Testis (tissue), 3 donors: ENCODE measurements around the gene ABO. TPM values are rescaled to one million over a fixed set of nuclear protein-coding genes. Genes with fewer than 3 reads are reported as not detected.
"Not testable (repeated sequence)": the region's sequence is repeated elsewhere in the genome, so short reads cannot be mapped to it uniquely, and the experiment has no call there.

Source experiments
- DNase-seq: peaks from one replicate; pipeline ENCODE4 v3.0.0-alpha.2; 2019
- H3K27ac ChIP-seq, 2 donors: fragments of 200-600 bp; sonication (generic); one replicate each; pipeline ENCODE4 v1.5.1; 2019
- H3K27me3 ChIP-seq: fragments of 200-600 bp; sonication (generic); one replicate; pipeline ENCODE4 v1.5.1; 2019
- H3K36me3 ChIP-seq: fragments of 200-600 bp; sonication (generic); one replicate; pipeline ENCODE4 v1.5.1; 2017; ENCODE audit warnings: low read depth; ENCODE audit errors: missing control alignments
- H3K4me1 ChIP-seq: fragments of 200-600 bp; sonication (generic); one replicate; pipeline ENCODE4 v1.5.1; 2019
- H3K4me3 ChIP-seq, 2 donors: fragments of 200-600 bp; sonication (generic); one replicate each; pipeline ENCODE4 v1.5.1; 2017 to 2019
- H3K9me3 ChIP-seq: fragments of 200-600 bp; sonication (generic); one replicate; pipeline ENCODE4 v1.5.1; 2017
- POLR2A ChIP-seq: fragments of 450-650 bp; IDR thresholded peaks from one replicate; pipeline ENCODE4 v1.6.1; 2017; ENCODE audit warnings: antibody characterized with exemption, mild to moderate bottlenecking, moderate library complexity
- WGBS, 2 donors: methylation state at CpG; one replicate each; pipeline ENCODE4 v1.1.5; 2018; 5-methylcytosine and 5-hydroxymethylcytosine counted together
- intact Hi-C: fragments of 100-400 bp; cut with DNase I; formaldehyde crosslinking; loops from one replicate; pipeline ENCODE4 v1.15.1; 2023; ENCODE audit warnings: low total_unique reads
- polyA plus RNA-seq: library from polyadenylated mRNA; stranded (reverse); fragments of 350-450 nt; fragmentation: Illumina TruSeq; extraction: RNeasy Lipid Tissue Mini Kit (QIAGEN cat#74804); gene quantifications from one replicate; pipeline ENCODE4 v1.2.3, GENCODE V29; 2014; ENCODE audit warnings: low read depth, low replicate concordance; ENCODE audit not compliant: insufficient read depth
- total RNA-seq, 2 donors: library from RNA; depleted of rRNA; stranded (reverse); fragments of >200 nt; gene quantifications; one replicate each; pipeline ENCODE4 v1.2.3, GENCODE V29; 2016
- TF ChIP-seq, protein P1 (sequence below), 3 experiments: fragments of 450-650 bp in 2 of 3; fragments of 200-600 bp in 1 of 3; sonication (generic) in 1 of 3; IDR thresholded peaks; one replicate each; pipeline ENCODE4 v1.5.1; 2016 to 2019; ENCODE audit warnings: antibody characterized with exemption in 3 of 3, mild to moderate bottlenecking in 2 of 3, moderate library complexity in 1 of 3

The ABO gene
- total and polyA plus RNA-seq, 3 donors from 2014 or later: 10.4 to 31.1 (median 25.6) TPM

GRCh38 chr9:133290751-133291302, 15.8 kb upstream of the ABO start:
- no peak for DNase-seq
- H3K36me3 ChIP-seq: no peaks in the 10 kb centered on the region
- H3K9me3 ChIP-seq: no peaks in the 10 kb centered on the region
- no peaks in the 10 kb centered on the region for H3K4me1 ChIP-seq
- no peaks in the 10 kb centered on the region for H3K27me3 ChIP-seq
- intact Hi-C loops: no loop called here
- no peak for TF ChIP-seq POLR2A
- TF ChIP-seq, protein P1, sequence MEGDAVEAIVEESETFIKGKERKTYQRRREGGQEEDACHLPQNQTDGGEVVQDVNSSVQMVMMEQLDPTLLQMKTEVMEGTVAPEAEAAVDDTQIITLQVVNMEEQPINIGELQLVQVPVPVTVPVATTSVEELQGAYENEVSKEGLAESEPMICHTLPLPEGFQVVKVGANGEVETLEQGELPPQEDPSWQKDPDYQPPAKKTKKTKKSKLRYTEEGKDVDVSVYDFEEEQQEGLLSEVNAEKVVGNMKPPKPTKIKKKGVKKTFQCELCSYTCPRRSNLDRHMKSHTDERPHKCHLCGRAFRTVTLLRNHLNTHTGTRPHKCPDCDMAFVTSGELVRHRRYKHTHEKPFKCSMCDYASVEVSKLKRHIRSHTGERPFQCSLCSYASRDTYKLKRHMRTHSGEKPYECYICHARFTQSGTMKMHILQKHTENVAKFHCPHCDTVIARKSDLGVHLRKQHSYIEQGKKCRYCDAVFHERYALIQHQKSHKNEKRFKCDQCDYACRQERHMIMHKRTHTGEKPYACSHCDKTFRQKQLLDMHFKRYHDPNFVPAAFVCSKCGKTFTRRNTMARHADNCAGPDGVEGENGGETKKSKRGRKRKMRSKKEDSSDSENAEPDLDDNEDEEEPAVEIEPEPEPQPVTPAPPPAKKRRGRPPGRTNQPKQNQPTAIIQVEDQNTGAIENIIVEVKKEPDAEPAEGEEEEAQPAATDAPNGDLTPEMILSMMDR (IDR thresholded peaks at IDR 0.05): no peak
- H3K27ac ChIP-seq: no peak overlapping the region
- WGBS, 2 donors: 90 to 100% methylated on average over 2 of the region's 2 CpGs
- H3K4me3 ChIP-seq: no peak overlapping the region

DNA sequence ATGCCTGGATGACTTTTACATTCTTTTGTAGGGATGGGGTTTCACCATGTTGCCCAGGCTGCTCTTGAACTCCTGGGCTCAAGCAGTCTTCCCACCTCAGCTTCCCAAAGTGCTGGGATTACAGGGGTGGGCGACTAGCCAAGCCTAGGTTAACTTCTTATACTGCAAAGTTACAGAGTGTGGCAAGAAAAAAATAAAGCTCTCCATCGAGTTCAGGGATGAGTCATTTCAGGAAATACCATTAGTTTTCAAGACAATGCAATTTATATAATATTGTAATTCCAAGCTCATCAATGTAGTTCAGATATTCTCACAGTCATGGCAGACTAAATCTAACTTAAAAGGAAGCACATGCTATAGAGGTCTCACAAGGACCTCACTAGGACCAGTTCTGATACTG, 11.5 kb upstream of the ABO start:
- WGBS, 2 donors: 48 to 50% methylated on average over 2 of the region's 2 CpGs
- no peak for DNase-seq

GRCh38 chr9:133285252-133285775, 10.3 kb upstream of the ABO start:
- Histone ChIP-seq H3K9me3 (no peaks in the 10 kb centered on the region), H3K36me3 (no peaks in the 10 kb centered on the region), H3K4me3 (no peak overlapping the region), H3K27ac (no peak overlapping the region), H3K4me1 (no peaks in the 10 kb centered on the region), H3K27me3 (no peaks in the 10 kb centered on the region)
- TF ChIP-seq POLR2A: no peak
- TF ChIP-seq, protein P1 (IDR thresholded peaks at IDR 0.05): no peak
- intact Hi-C loops: no loop called here
- DNase-seq: no peak
- 78 to 94% methylated on average over 6 of the region's 6 CpGs for WGBS, 2 donors

More for the DNA sequence above, 11.5 kb upstream of the ABO start:
- no peak for TF ChIP-seq POLR2A
- TF ChIP-seq, protein P1 (IDR thresholded peaks at IDR 0.05): no peak
- no peaks in the 10 kb centered on the region for H3K9me3 ChIP-seq
- no peaks in the 10 kb centered on the region for H3K4me1 ChIP-seq
- no peaks in the 10 kb centered on the region for H3K36me3 ChIP-seq
- no peaks in the 10 kb centered on the region for H3K27me3 ChIP-seq
- no peak overlapping the region for H3K4me3 ChIP-seq
- no peak overlapping the region for H3K27ac ChIP-seq
- intact Hi-C loops: no loop called here

GRCh38 chr9:133284362-133284761, 9.4 kb upstream of the ABO start:
- intact Hi-C loops: no loop called here
- Histone ChIP-seq H3K27me3 (no peaks in the 10 kb centered on the region), H3K36me3 (no peaks in the 10 kb centered on the region), H3K4me1 (no peaks in the 10 kb centered on the region), H3K4me3 (no peak overlapping the region), H3K27ac (no peak overlapping the region), H3K9me3 (no peaks in the 10 kb centered on the region)
- no peak for DNase-seq
- 94% methylated on average over 8 of the region's 8 CpGs for WGBS, 2 donors
- TF ChIP-seq POLR2A: no peak
- TF ChIP-seq, protein P1 (IDR thresholded peaks at IDR 0.05): no peak

DNA sequence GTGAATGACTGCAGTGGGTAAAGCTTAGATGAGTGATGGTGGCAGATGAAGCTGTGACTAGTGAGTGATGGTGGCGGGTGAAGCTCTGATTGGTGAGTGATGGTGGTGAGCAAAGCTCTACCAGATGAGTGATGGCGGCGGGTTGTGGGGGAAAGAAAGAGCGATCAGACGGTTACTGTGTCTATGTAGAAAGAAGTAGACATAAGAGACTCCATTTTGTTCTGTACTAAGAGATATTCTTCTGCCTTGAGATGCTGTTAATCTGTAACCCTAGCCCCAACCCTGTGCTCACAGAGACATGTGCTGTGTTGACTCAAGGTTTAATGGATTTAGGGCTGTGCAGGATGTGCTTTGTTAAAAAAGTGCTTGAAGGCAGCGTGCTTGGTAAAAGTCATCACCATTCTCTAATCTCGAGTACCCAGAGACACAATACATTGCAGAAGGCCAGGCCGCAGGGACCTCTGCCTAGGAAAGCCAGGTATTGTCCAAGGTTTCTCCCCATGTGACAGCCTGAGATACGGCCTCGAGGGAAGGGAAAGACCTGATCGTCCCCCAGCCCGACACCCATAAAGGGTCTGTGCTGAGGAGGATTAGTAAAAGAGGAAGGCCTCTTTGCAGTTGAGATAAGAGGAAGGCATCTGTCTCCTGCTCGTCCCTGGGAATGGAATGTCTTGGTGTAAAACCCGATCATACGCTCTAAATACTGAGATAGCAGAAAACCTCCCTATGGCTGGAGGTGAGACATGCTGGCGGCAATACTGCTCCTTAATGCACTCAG, 8.4 kb upstream of the ABO start:
- H3K4me1 ChIP-seq, H3K36me3 ChIP-seq, H3K27me3 ChIP-seq, H3K4me3 ChIP-seq, intact Hi-C loops, DNase-seq, H3K27ac ChIP-seq, H3K9me3 ChIP-seq: not testable (repeated sequence)
- 78 to 83% methylated on average over 16 of the region's 16 CpGs for WGBS, 2 donors
